22Rv1 (cell line): ENCODE data around the gene SPP2.

Experiments used
- CTCF ChIP-seq: fragments of 450-650 bp; IDR thresholded peaks from 2 replicates; pipeline ENCODE4 v1.5.1; 2017; ENCODE audit warnings: mild to moderate bottlenecking
- ZFX ChIP-seq: fragments of 450-650 bp; IDR thresholded peaks from 2 replicates; pipeline ENCODE4 v1.6.1; 2017; ENCODE audit warnings: antibody characterized with exemption, borderline replicate concordance

GRCh38 chr2:234098681-234099080 is 48.2 kb downstream of the SPP2 start:
- TF ChIP-seq CTCF (no peak), ZFX (no peak)
